Bone marrow (tissue), 2 donors: ENCODE measurements around the gene LINGO3.

Experiments
- DNase-seq, 2 donors: peaks; one replicate each; lab custom pipeline; 2025; lab: John Stamatoyannopoulos, UW

Gene LINGO3

GRCh38 chr19:2339644-2340310, 31.8 kb upstream of the LINGO3 start:
- no peak for DNase-seq

GRCh38 chr19:2338751-2339643, 31.0 kb upstream of the LINGO3 start:
- DNase-seq = no peak

- no peak for DNase-seq
These were observed 30.2 kb upstream of the LINGO3 start for GRCh38 chr19:2338055-2338615.

- no peak for DNase-seq
These were observed 29.4 kb upstream of the LINGO3 start for GRCh38 chr19:2337329-2337707.

- no peak for DNase-seq
These were observed 28.8 kb upstream of the LINGO3 start for GRCh38 chr19:2336528-2337328.

- DNase-seq = no peak
These were observed 27.9 kb upstream of the LINGO3 start for GRCh38 chr19:2335848-2336247.

- no peak for DNase-seq
These were observed 27.3 kb upstream of the LINGO3 start for GRCh38 chr19:2334986-2335846.

- no peak for DNase-seq
These were observed 26.5 kb upstream of the LINGO3 start for GRCh38 chr19:2334426-2334825.

- peak in 1 of 2 donors; percentile 14 for DNase-seq
These were observed 25.9 kb upstream of the LINGO3 start for GRCh38 chr19:2333807-2334211.

GRCh38 chr19:2333027-2333806, 25.3 kb upstream of the LINGO3 start:
- no peak for DNase-seq

- peak in 1 of 2 donors; percentile 90 for DNase-seq
These were observed 24.5 kb upstream of the LINGO3 start for GRCh38 chr19:2332341-2333026.

GRCh38 chr19:2331601-2332246, 23.8 kb upstream of the LINGO3 start:
- DNase-seq = peak in 1 of 2 donors; percentile 27

GRCh38 chr19:2330632-2331284, 22.8 kb upstream of the LINGO3 start:
- no peak for DNase-seq

- DNase-seq = no peak
These were observed 22.3 kb upstream of the LINGO3 start for GRCh38 chr19:2330255-2330631.

- DNase-seq = no peak
These were observed 21.6 kb upstream of the LINGO3 start for GRCh38 chr19:2329501-2329916.

GRCh38 chr19:2329149-2329478, 21.2 kb upstream of the LINGO3 start:
- DNase-seq = no peak

- peak; percentile 74 to 76 for DNase-seq
These were observed 20.6 kb upstream of the LINGO3 start, which contains the start of the genes LSM7 and SPPL2B for GRCh38 chr19:2328401-2329148. TSS of gene LSM7 (minus strand) at chr19:2328586. CDS start at chr19:2328566, 20 bp downstream. TSS of gene SPPL2B (plus strand) at chr19:2328684. CDS start at chr19:2328710, 26 bp downstream.
